Fibroblast of skin of scalp (primary cell): ENCODE measurements around the gene SCT.

Experiments used
- DNase-seq: peaks from one replicate; pipeline ENCODE4 v3.0.0-alpha.2; 2013

Gene SCT

GRCh38 chr11:643849-644738 lies 17.1 kb upstream of the SCT start:
- no peak for DNase-seq

- DNase-seq: no peak
Measured at GRCh38 chr11:643366-643765, 16.4 kb upstream of the SCT start.

GRCh38 chr11:641806-642370 lies 14.9 kb upstream of the SCT start:
- no peak for DNase-seq

- no peak for DNase-seq
Measured at GRCh38 chr11:640021-640706, 13.2 kb upstream of the SCT start.

- DNase-seq: no peak
Measured at GRCh38 chr11:639332-639955, 12.5 kb upstream of the SCT start.

- DNase-seq: peak; percentile 50
Measured at GRCh38 chr11:638631-639331, 11.8 kb upstream of the SCT start.

GRCh38 chr11:637593-638521 lies 10.9 kb upstream of the SCT start:
- no peak for DNase-seq

GRCh38 chr11:637333-637592 lies 10.3 kb upstream of the SCT start:
- DNase-seq: no peak

- peak; percentile 42 for DNase-seq
Measured at GRCh38 chr11:636511-637332, 9.7 kb upstream of the SCT start, which contains the start of gene DRD4. TSS of gene DRD4 (plus strand) at chr11:637269. CDS start at chr11:637305, 36 bp downstream.

- no peak for DNase-seq
Measured at GRCh38 chr11:635945-636510, 9.0 kb upstream of the SCT start.

GRCh38 chr11:630871-631270 lies 3.9 kb upstream of the SCT start:
- no peak for DNase-seq

- DNase-seq: no peak
Measured at GRCh38 chr11:629237-629583, 2.2 kb upstream of the SCT start.

- DNase-seq: no peak
Measured at GRCh38 chr11:628056-628455, 1.1 kb upstream of the SCT start.

- no peak for DNase-seq
Measured at GRCh38 chr11:627308-627576, 261 bp upstream of the SCT start.

GRCh38 chr11:625636-626268 lies 1.2 kb downstream of the SCT start:
- no peak for DNase-seq

- no peak for DNase-seq
Measured at GRCh38 chr11:624705-625635, 2.0 kb downstream of the SCT start, which contains the start of gene CDHR5. TSS of gene CDHR5 (minus strand) at chr11:624955. CDS start at chr11:624902, 53 bp downstream.

- DNase-seq: peak; percentile 22
Measured at GRCh38 chr11:623999-624704, 2.8 kb downstream of the SCT start.

GRCh38 chr11:623349-623869 lies 3.6 kb downstream of the SCT start:
- DNase-seq: no peak
